A673 (cell line): Measurements from ENCODE around the gene RAX2. TPM values are rescaled to one million over a fixed set of nuclear protein-coding genes. Genes with fewer than 3 reads are reported as not detected.

ENCODE experiments used
- BruUV-seq: library from RNA; stranded (reverse); fragments of 400-500 nt; replicated peaks from 2 replicates; lab custom pipeline; 2021; lab: Mats Ljungman, UMichigan
- CTCF ChIA-PET: fragments of 300-600 bp; sonication (Branson Sonifier 250); formaldehyde crosslinking; loops from one replicate; lab custom pipeline; 2022; ENCODE audit warnings: antibody characterized with exemption; lab: Charles Lee
- POLR2A ChIA-PET: fragments of 300-600 bp; sonication (Branson Sonifier 250); formaldehyde crosslinking; loops from one replicate; lab custom pipeline; 2022; ENCODE audit warnings: antibody characterized with exemption; ENCODE audit not compliant: low non-redundant PET; lab: Charles Lee
- DNase-seq: peaks from one replicate; pipeline ENCODE4 v3.0.0-alpha.2; 2015; ENCODE audit warnings: low spot score
- H3K27ac ChIP-seq: fragments of 200-600 bp; sonication (generic); 2 replicates; pipeline ENCODE4 v1.5.1; 2016; ENCODE audit warnings: mixed run types, low read depth, mild to moderate bottlenecking, mixed read lengths, antibody characterized with exemption, low read length; ENCODE audit not compliant: poor library complexity, severe bottlenecking
- H3K27me3 ChIP-seq: fragments of 200-600 bp; sonication (generic); replicated peaks from 2 replicates; pipeline ENCODE4 v1.6.1; 2017; ENCODE audit warnings: mixed run types, low read depth, mild to moderate bottlenecking, mixed read lengths, antibody characterized with exemption, low read length; ENCODE audit not compliant: insufficient read depth, poor library complexity
- H3K36me3 ChIP-seq: fragments of 200-600 bp; sonication (generic); 2 replicates; pipeline ENCODE4 v1.6.1; 2016; ENCODE audit warnings: mixed run types, mild to moderate bottlenecking, mixed read lengths, antibody characterized with exemption, low read length; ENCODE audit not compliant: insufficient read depth, poor library complexity, severe bottlenecking
- H3K4me1 ChIP-seq: fragments of 200-600 bp; sonication (generic); 2 replicates; pipeline ENCODE4 v1.6.1; 2017; ENCODE audit warnings: mixed run types, mild to moderate bottlenecking, mixed read lengths, antibody characterized with exemption, low read length; ENCODE audit not compliant: insufficient read depth, poor library complexity, severe bottlenecking
- H3K4me3 ChIP-seq: fragments of 200-600 bp; sonication (generic); 2 replicates; pipeline ENCODE4 v1.5.1; 2016; ENCODE audit warnings: low read depth, mixed run types, mild to moderate bottlenecking, mixed read lengths, low read length; ENCODE audit not compliant: poor library complexity, severe bottlenecking
- H3K9me3 ChIP-seq: fragments of 200-600 bp; sonication (generic); 2 replicates; pipeline ENCODE4 v1.6.1; 2016; ENCODE audit warnings: mixed run types, low read depth, mild to moderate bottlenecking, mixed read lengths, antibody characterized with exemption, low read length; ENCODE audit not compliant: poor library complexity, severe bottlenecking
- EZH2 ChIP-seq: fragments of 200-600 bp; sonication (generic); IDR thresholded peaks from 2 replicates; pipeline ENCODE4 v1.6.1; 2017; ENCODE audit warnings: borderline replicate concordance, low read depth, mild to moderate bottlenecking, mixed read lengths, antibody characterized with exemption, low read length; ENCODE audit not compliant: poor library complexity, severe bottlenecking
- intact Hi-C: fragments of 100-400 bp; cut with micrococcal nuclease; formaldehyde crosslinking; loops from one replicate; pipeline ENCODE4 v1.10.0; 2022; ENCODE audit not compliant: unreplicated experiment
- total RNA-seq: library from RNA; stranded (reverse); gene quantifications from 2 replicates; pipeline ENCODE4 v1.2.3, GENCODE V29; 2021
- TF ChIP-seq, protein P1 (sequence below): fragments of 300-800, 200-600 bp; sonication (generic); conservative IDR thresholded peaks from 2 replicates; pipeline ENCODE4 v1.5.1; 2017; ENCODE audit warnings: low read depth, mild to moderate bottlenecking, antibody characterized with exemption, low read length, moderate library complexity, mixed read lengths

The RAX2 gene
- total RNA-seq, 1 experiment from 2014 or later = not detected

DNA sequence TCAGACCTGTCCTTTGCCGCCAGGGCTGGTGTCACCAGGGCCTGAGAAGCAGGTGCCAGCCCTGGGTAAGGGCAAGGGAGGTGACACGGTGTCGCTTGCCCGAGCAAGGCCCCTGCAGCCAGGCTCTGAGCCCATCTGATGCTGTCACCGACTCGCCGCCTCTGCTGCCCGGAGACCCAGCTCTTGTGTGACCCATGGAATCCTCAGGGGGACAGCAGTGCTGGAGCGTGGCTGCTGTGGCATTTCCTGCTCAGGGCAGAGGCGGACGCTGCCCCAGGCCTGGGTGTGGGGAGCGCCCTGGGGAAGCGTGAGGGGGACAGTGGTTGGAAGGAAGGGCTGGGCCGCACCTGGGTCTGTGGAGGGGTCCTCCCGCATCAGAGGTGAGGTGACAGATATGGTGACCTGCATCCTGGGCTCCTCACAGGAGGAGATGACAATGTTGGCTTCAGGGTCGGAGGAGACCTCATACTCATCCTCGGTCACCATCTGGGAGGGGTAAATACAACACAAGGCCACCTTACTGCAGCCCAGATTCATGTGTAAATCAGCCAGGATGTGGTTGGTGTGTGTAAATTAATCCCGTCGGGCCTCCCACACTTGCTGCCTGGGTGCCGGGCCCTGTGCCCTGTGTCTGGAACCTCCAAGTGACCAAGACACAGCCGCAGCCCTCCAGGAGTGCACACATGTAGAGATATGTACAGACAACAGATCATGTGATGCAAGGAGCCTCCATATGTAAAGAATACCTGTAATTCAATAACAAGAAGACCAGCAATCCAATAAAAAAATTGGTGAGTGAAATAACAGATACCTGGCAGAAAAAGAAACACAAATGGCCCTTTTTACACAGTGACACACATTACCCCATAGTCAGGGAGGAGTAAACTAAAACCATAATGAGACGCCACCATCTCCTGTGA, 41.7 kb upstream of the RAX2 start:
- ChIA-PET POLR2A (no interaction called here), CTCF (interaction anchor here (1.0 kb wide), 1 partner anchor 8 kb away, joined by 3 read pairs; no protein-coding TSS in a partner anchor)
- Histone ChIP-seq H3K4me3 (no peak overlapping the region), H3K27ac (no peak overlapping the region), H3K9me3 (no peaks in the 10 kb centered on the region), H3K4me1 (no peaks in the 10 kb centered on the region), H3K36me3 (no peaks in the 10 kb centered on the region), H3K27me3 (no peaks in the 10 kb centered on the region)
- no TSS peak for BruUV-seq
- DNase-seq = no peak
- intact Hi-C loops = loop anchor here (10.0 kb wide), 1 partner anchor 159 kb away; no protein-coding TSS in a partner anchor
- no peak for TF ChIP-seq EZH2
- TF ChIP-seq, protein P1, sequence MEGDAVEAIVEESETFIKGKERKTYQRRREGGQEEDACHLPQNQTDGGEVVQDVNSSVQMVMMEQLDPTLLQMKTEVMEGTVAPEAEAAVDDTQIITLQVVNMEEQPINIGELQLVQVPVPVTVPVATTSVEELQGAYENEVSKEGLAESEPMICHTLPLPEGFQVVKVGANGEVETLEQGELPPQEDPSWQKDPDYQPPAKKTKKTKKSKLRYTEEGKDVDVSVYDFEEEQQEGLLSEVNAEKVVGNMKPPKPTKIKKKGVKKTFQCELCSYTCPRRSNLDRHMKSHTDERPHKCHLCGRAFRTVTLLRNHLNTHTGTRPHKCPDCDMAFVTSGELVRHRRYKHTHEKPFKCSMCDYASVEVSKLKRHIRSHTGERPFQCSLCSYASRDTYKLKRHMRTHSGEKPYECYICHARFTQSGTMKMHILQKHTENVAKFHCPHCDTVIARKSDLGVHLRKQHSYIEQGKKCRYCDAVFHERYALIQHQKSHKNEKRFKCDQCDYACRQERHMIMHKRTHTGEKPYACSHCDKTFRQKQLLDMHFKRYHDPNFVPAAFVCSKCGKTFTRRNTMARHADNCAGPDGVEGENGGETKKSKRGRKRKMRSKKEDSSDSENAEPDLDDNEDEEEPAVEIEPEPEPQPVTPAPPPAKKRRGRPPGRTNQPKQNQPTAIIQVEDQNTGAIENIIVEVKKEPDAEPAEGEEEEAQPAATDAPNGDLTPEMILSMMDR = no peak

DNA sequence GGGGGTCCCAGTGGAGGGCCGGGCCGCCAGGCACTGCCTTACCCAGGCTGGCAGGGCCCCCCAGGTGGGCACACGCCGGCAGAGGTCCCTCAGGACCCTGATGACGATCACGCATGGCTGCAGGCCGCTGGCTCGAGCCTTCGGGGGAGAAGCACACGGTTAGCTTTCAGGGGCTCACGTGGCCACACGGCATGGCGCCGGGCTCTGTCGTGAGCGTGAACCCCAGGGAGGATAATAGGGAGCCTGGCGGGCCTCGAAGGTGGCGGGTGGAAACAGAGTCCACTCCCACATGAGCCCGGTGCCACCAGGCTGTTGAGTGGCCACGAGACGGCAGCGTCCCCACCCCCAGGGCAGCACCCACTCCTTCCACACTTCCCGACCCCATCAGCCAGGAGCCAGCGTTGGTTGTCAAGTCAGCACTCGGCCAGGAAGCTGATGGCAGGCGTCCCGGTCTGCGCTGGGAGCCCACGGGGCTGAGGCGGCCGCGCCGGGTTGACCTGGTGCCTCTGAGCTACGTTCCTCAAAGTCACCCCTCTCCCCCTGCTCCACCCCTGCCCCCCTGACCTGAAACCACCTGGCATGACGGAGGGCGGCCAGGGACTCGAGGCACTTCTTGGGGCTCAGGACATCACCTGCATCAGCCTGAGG, 38.8 kb upstream of the RAX2 start:
- H3K27me3 ChIP-seq = no peaks in the 10 kb centered on the region
- no TSS peak for BruUV-seq
- H3K9me3 ChIP-seq = no peaks in the 10 kb centered on the region
- CTCF ChIA-PET = no interaction called here
- DNase-seq = no peak
- TF ChIP-seq, protein P1 = no peak
- TF ChIP-seq EZH2 = no peak
- H3K4me1 ChIP-seq = no peaks in the 10 kb centered on the region
- no peak overlapping the region for H3K27ac ChIP-seq
- H3K4me3 ChIP-seq = no peak overlapping the region
- no peaks in the 10 kb centered on the region for H3K36me3 ChIP-seq
- intact Hi-C loops = loop anchor here (10.0 kb wide), 1 partner anchor 156 kb away; no protein-coding TSS in a partner anchor
- POLR2A ChIA-PET = no interaction called here

DNA sequence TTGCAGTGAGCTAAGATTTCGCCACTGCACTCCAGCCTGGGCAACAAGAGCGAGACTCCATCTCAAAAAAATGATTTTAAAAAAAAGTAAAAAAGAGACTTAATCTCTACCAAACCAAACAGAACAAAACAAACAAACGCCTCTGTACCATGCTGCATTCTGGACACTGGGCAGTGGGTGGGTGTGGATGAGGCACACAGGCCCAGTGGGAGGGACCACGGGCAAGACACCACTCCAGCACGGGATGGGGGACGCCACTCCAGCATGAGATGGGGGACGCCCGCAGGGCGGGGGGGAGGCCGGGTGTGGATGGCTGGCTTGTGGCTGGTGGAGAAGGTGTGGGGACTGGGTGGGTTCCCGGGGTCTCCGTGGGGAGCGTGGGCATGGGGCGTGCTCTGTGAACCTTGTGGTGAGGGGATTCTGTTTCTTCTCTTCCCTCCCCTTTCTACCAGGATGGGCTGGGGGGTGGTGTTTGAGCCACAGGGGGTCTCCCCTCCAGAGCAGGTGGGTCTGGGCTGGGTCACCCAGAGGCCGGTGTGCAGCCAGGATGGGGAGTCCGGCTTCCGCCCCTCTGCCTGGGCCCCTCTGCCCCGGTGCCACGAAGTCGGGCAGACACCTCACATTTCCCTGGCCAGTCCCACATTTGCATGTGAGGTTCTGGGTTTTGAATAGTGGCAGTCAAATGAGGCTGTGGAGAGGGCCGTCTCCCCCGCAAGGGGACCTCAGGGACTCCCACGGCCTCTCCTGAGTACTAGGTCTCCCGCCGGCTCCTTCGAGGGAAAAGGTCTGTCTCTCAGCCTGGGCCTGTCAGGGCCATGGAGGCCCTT, 38.1 kb upstream of the RAX2 start:
- ChIA-PET POLR2A (no interaction called here), CTCF (no interaction called here)
- no peaks in the 10 kb centered on the region for H3K4me1 ChIP-seq
- no peaks in the 10 kb centered on the region for H3K9me3 ChIP-seq
- no peak overlapping the region for H3K27ac ChIP-seq
- H3K27me3 ChIP-seq = no peaks in the 10 kb centered on the region
- intact Hi-C loops = loop anchor here (10.0 kb wide), 1 partner anchor 155 kb away; no protein-coding TSS in a partner anchor
- no peaks in the 10 kb centered on the region for H3K36me3 ChIP-seq
- no peak overlapping the region for H3K4me3 ChIP-seq
- DNase-seq = no peak
- no TSS peak for BruUV-seq
- TF ChIP-seq, protein P1 = no peak
- TF ChIP-seq EZH2 = no peak
